Spleen (tissue), 11 donors: Measurements from ENCODE around the gene HDAC3. TPM values are rescaled to one million over a fixed set of nuclear protein-coding genes. Genes with fewer than 3 reads are reported as not detected.
A peak's percentile ranks its signal among the peaks of the same experiment; 100 is the strongest.

Experiments
- DNase-seq: peaks from one replicate; pipeline ENCODE4 v3.0.0-alpha.2; 2020
- H3K27ac ChIP-seq, 8 donors: fragments of 200-600 bp; sonication (generic) in 7 of 8; 1 replicate in 4 of 8; 2 replicates in 4 of 8; pipeline versions ENCODE4 v1.5.0 to v1.8.0; 2016 to 2021; ENCODE audit warnings: inconsistent platforms in 4 of 8, mild to moderate bottlenecking in 4 of 8, moderate library complexity in 1 of 8
- H3K27me3 ChIP-seq, 7 donors: fragments of 200-600 bp; sonication (generic) in 6 of 7; replicated peaks in 1 of 7; 1 replicate in 4 of 7; 2 replicates in 3 of 7; pipeline versions ENCODE4 v1.5.0 to v1.8.0; 2016 to 2021; ENCODE audit warnings: inconsistent platforms in 3 of 7, mild to moderate bottlenecking in 1 of 7
- H3K36me3 ChIP-seq, 6 donors: fragments of 200-600 bp; sonication (generic) in 5 of 6; 1 replicate in 4 of 6; 2 replicates in 2 of 6; pipeline versions ENCODE4 v1.5.0 to v1.8.0; 2016 to 2021; ENCODE audit warnings: inconsistent platforms in 2 of 6
- H3K4me1 ChIP-seq, 6 donors: fragments of 200-600 bp; sonication (generic) in 5 of 6; 1 replicate in 3 of 6; 2 replicates in 3 of 6; pipeline versions ENCODE4 v1.5.0 to v1.8.0; 2016 to 2021; ENCODE audit warnings: inconsistent platforms in 3 of 6
- H3K4me3 ChIP-seq, 8 donors: fragments of 200-600 bp; sonication (generic) in 7 of 8; 1 replicate in 4 of 8; 2 replicates in 4 of 8; pipeline versions ENCODE4 v1.5.0 to v1.8.0; 2016 to 2021; ENCODE audit warnings: inconsistent platforms in 4 of 8, mild to moderate bottlenecking in 4 of 8, moderate library complexity in 2 of 8
- H3K9me3 ChIP-seq, 8 donors: fragments of 200-600 bp; sonication (generic) in 7 of 8; 1 replicate in 4 of 8; 2 replicates in 4 of 8; pipeline versions ENCODE4 v1.5.0 to v1.8.0; 2016 to 2021; ENCODE audit warnings: inconsistent platforms in 4 of 8
- POLR2A ChIP-seq, 3 donors: fragments of 450-650 bp; IDR thresholded peaks; one replicate each; pipeline ENCODE4 v1.5.1; 2017; ENCODE audit warnings: antibody characterized with exemption in 3 of 3, mild to moderate bottlenecking in 1 of 3
- POLR2AphosphoS5 ChIP-seq, 3 donors: sonication (generic); formaldehyde crosslinking; IDR thresholded peaks; one replicate each; pipeline ENCODE4 v1.5.1; 2017; ENCODE audit warnings: antibody characterized with exemption in 3 of 3
- WGBS, 5 donors: extraction: QIAGEN DNeasy Blood & Tissue Kit in 3 of 5; methylation state at CpG; one replicate each; pipeline versions ENCODE4 v1.1.5 to v1.1.7; 2013 to 2018; 5-methylcytosine and 5-hydroxymethylcytosine counted together
- intact Hi-C: fragments of 100-400 bp; cut with DNase I; formaldehyde crosslinking; loops from one replicate; pipeline ENCODE4 v1.15.0; 2023; ENCODE audit warnings: low total_unique reads
- polyA plus RNA-seq, 3 donors: library from polyadenylated mRNA; stranded (reverse); fragments of 200-250 nt; gene quantifications; one replicate each; pipeline ENCODE4 v1.2.1, GENCODE V29; 2013
- total RNA-seq, 7 donors: library from RNA; depleted of rRNA in 3 of 7; stranded (reverse); fragments of >200 nt in 3 of 7; fragmentation: NEBNext Ultra II Directional in 4 of 7; extraction: Animal tissue kit (Norgen Biotek cat#: 25700) in 4 of 7; gene quantifications; one replicate each; pipeline versions ENCODE4 v1.1.0 to v1.2.1, GENCODE V29; 2016 to 2021
- TF ChIP-seq, protein P1 (sequence below), 11 experiments: fragments of 200-600 bp in 7 of 11; fragments of 450-650 bp in 4 of 11; sonication (generic) in 4 of 11; IDR thresholded peaks in 8 of 11; conservative IDR thresholded peaks in 3 of 11; 1 replicate in 7 of 11; 2 replicates in 4 of 11; pipeline versions ENCODE4 v1.4.0 to v1.8.0; 2016 to 2021; ENCODE audit warnings: antibody characterized with exemption in 11 of 11, inconsistent platforms in 4 of 11, mild to moderate bottlenecking in 1 of 11
- donor health status: healthy with polysubstance abuse.
- donor health status: DM: no; HTN: no; CAD: no; lungs with moderate emphysema.
- donor health status: DM: no; HTN: no; CAD: no.
- donor health status: Bipolar disorder and iron deficiency.
- donor health status: healthy.
- donor health status: DM: no; HTN: no; CAD: no.
- donor health status: DM: yes; HTN: yes; CAD: no.

The HDAC3 gene
- total and polyA plus RNA-seq, 10 donors: 51.1 to 108 (median 64.8) TPM

DNA sequence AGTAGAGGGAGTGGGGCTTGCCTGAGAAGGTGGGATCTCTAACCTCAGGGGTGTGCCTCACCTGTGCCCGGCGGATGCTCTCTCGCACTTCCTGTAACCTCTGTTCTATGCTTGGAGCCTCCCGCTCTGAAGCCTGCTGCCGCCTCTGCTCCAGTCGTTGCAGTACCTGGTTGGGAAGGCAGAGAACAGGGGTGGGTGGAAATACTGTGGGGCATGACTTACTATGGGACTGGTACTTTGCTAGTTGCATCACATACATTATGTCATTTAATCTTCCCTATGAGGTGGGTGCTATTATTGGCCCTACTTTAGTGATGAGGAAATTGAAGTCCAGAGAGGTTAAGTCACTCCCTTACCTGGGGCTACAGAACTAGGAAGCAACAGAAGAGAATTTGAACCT lies 9.4 kb upstream of the HDAC3 start:
- H3K4me3 ChIP-seq: no peak overlapping the region
- no peaks in the 10 kb centered on the region for H3K27me3 ChIP-seq
- TF ChIP-seq POLR2AphosphoS5 (IDR thresholded peaks at IDR 0.05): no peak
- no peak for TF ChIP-seq POLR2A (IDR thresholded peaks at IDR 0.05)
- TF ChIP-seq, protein P1, sequence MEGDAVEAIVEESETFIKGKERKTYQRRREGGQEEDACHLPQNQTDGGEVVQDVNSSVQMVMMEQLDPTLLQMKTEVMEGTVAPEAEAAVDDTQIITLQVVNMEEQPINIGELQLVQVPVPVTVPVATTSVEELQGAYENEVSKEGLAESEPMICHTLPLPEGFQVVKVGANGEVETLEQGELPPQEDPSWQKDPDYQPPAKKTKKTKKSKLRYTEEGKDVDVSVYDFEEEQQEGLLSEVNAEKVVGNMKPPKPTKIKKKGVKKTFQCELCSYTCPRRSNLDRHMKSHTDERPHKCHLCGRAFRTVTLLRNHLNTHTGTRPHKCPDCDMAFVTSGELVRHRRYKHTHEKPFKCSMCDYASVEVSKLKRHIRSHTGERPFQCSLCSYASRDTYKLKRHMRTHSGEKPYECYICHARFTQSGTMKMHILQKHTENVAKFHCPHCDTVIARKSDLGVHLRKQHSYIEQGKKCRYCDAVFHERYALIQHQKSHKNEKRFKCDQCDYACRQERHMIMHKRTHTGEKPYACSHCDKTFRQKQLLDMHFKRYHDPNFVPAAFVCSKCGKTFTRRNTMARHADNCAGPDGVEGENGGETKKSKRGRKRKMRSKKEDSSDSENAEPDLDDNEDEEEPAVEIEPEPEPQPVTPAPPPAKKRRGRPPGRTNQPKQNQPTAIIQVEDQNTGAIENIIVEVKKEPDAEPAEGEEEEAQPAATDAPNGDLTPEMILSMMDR (IDR thresholded peaks at IDR 0.05 in 8 of 11, conservative IDR thresholded peaks at IDR 0.05 in 3 of 11): no peak
- peaks cover 0 to 85% (median 42%) of the 10 kb centered on the region in 6 donors for H3K36me3 ChIP-seq
- peaks cover 5 to 30% (median 12%) of the 10 kb centered on the region in 6 donors for H3K4me1 ChIP-seq
- intact Hi-C loops: no loop called here
- 91 to 96% (median 92%) methylated on average over 6 of the region's 6 CpGs for WGBS, 5 donors
- H3K9me3 ChIP-seq: no peaks in the 10 kb centered on the region
- H3K27ac ChIP-seq: no peak overlapping the region
- DNase-seq: no peak

DNA sequence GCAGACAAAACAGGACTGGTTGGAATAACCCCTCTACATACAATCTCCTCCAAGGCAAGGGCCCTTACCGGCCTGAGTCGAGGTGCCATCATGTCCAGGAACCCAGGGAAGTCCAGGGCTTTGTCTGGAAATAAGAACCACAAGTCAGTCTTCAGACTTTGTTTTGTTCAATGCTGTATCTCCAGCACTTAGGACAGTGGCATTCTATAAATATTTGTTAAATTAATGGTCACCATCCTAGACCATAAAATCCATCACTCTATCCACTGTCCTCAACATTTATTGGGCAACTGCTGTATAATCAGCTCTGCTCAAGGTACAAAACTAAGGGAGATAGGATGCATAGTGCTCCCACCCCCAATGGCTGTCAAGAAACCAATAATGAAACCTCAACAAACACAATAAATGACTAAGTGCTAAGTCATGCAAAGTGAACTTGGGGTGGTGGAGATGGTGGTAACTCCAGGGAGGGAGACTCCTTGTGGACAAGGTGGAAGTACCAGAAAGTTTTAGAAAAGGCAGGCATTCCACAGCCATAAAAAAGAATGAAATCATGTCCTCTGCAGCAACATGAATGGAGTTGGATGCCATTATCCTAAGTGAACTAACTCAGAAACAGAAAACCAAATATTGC lies 5.1 kb upstream of the HDAC3 start:
- TF ChIP-seq POLR2A (IDR thresholded peaks at IDR 0.05) (no peak), POLR2AphosphoS5 (IDR thresholded peaks at IDR 0.05) (no peak)
- TF ChIP-seq, protein P1 (IDR thresholded peaks at IDR 0.05 in 8 of 11, conservative IDR thresholded peaks at IDR 0.05 in 3 of 11): no peak
- H3K4me3 ChIP-seq: no peak overlapping the region
- intact Hi-C loops: no loop called here
- no peak for DNase-seq
- H3K36me3 ChIP-seq: peaks cover 0 to 76% (median 41%) of the 10 kb centered on the region in 6 donors
- H3K4me1 ChIP-seq: peaks cover 0 to 26% (median 15%) of the 10 kb centered on the region in 6 donors
- no peaks in the 10 kb centered on the region for H3K9me3 ChIP-seq
- no peak overlapping the region for H3K27ac ChIP-seq
- 83 to 100% (median 88%) methylated on average over 2 of the region's 2 CpGs for WGBS, 5 donors
- H3K27me3 ChIP-seq: no peaks in the 10 kb centered on the region

DNA sequence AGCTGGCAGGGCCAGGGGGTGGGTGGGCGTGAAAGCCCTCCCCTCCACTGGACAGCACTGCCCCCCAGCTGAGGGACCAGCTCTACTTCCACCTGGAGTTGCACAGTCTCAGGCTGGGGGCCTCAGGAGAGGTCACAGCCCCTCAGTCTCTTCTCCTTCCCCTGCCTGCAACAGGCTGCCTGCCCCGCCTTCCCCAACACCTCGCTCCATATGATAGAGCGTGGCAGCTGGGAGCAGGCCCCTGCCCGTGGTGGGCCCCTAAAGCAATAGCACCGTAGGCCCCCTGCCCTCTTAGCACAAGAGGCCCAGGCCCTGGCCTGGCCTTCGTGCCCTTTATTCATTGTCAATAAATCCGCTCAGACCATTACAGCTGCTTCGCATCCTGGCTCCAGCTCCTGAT lies 4.0 kb upstream of the HDAC3 start:
- TF ChIP-seq, protein P1 (IDR thresholded peaks at IDR 0.05 in 8 of 11, conservative IDR thresholded peaks at IDR 0.05 in 3 of 11): no peak
- no peak for TF ChIP-seq POLR2A (IDR thresholded peaks at IDR 0.05)
- TF ChIP-seq POLR2AphosphoS5 (IDR thresholded peaks at IDR 0.05): peak in 1 of 3 donors; percentile 60
- Histone ChIP-seq H3K4me3 (no peak overlapping the region), H3K36me3 (peaks cover 0 to 65% (median 30%) of the 10 kb centered on the region in 6 donors), H3K4me1 (peaks cover 6 to 34% (median 20%) of the 10 kb centered on the region in 6 donors), H3K27ac (no peak overlapping the region), H3K9me3 (no peaks in the 10 kb centered on the region), H3K27me3 (no peaks in the 10 kb centered on the region)
- no peak for DNase-seq
- intact Hi-C loops: no loop called here
- 90 to 99% (median 93%) methylated on average over 5 to 9 of the region's 9 CpGs for WGBS, 5 donors

DNA sequence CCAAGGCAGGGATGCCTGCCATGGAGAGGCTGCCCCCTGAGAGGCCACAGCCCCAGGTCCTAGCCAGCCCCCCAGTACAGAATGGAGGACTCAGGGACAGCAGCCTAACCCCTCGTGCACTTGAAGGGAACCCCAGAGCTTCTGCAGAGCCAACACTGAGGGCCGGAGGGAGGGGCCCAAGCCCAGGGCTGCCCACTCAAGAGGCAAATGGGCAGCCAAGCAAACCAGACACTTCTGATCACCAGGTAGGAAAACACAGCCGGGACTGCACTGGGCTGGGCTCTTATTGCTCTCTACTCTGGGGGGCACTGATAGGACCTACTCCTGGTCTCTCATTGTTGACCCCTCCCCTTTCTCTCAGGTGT lies 3.4 kb upstream of the HDAC3 start:
- Histone ChIP-seq H3K4me3 (no peak overlapping the region), H3K4me1 (peaks cover 13 to 40% (median 27%) of the 10 kb centered on the region in 6 donors), H3K27ac (no peak overlapping the region), H3K36me3 (peaks cover 0 to 58% (median 26%) of the 10 kb centered on the region in 6 donors), H3K9me3 (no peaks in the 10 kb centered on the region), H3K27me3 (no peaks in the 10 kb centered on the region)
- WGBS, 5 donors: 87 to 94% (median 91%) methylated on average over 2 to 3 of the region's 3 CpGs
- TF ChIP-seq POLR2A (IDR thresholded peaks at IDR 0.05): no peak
- TF ChIP-seq, protein P1 (IDR thresholded peaks at IDR 0.05 in 8 of 11, conservative IDR thresholded peaks at IDR 0.05 in 3 of 11): no peak
- intact Hi-C loops: no loop called here
- no peak for DNase-seq
